ENCODE data around the gene FCN3. TPM values are rescaled to one million over a fixed set of nuclear protein-coding genes. Genes with fewer than 3 reads are reported as not detected.

Gene FCN3
- total and polyA plus RNA-seq, 10 of the 15 experiments (the other 5 are each of a cell fraction or from before 2014, with no cell fraction given): 0.28 TPM; not detected in 9

DNA sequence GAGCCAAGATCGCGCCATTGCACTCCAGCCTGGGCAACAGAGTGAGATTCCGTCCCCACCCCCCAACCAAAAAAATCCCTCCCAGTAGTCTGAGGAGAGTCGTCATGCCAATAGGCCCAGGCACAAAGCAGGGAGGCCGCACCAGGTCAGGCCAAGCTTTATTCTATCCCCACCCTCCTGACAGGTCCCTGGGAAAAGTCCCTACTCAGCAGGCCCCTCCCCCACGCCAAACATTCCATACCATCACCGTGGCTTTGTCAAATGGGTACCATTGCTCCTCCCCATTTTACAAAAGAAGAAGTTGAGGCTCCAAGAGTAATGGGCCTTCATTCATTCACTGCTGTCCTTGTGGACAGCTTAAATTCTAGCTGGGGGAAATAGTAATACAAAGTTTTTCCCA, 23.1 kb upstream of the FCN3 start:
- H3K4me3 ChIP-seq: no peak overlapping the region

More for the DNA sequence above, 23.1 kb upstream of the FCN3 start:
- H2AFZ ChIP-seq (ENCODE audit: control insufficient read depth, low read depth, low read length): no peak overlapping the region
- H3K27ac ChIP-seq (ENCODE audit: control insufficient read depth, insufficient read depth): no peak overlapping the region
- ChIA-PET CTCF (interaction anchor here (0.6 to 13.5 kb wide), 19 partner anchors 10 to 353 kb away, joined by 3 to 265 read pairs (median 5); partner anchors contain the start of genes AHDC1 and MAP3K6), SMC1A (ENCODE audit: uncharacterized antibody, unreplicated experiment) (interaction anchor here (0.6 to 5.6 kb wide), 8 partner anchors 10 to 801 kb away, joined by 3 to 54 read pairs (median 4); partner anchors contain the start of gene AHDC1), POLR2A (interaction anchor here (1.2 kb wide), 1 partner anchor 207 kb away, joined by 9 read pairs; the partner anchor contains the start of gene AHDC1), RAD21 (ENCODE audit: unreplicated experiment) (interaction anchor here (0.9 to 4.9 kb wide), 5 partner anchors 98 to 210 kb away, joined by 3 to 103 read pairs (median 4); no protein-coding TSS in a partner anchor)
- H3K79me2 ChIP-seq (ENCODE audit: control insufficient read depth, insufficient read depth, low read length): no peaks in the 10 kb centered on the region
- intact Hi-C loops (cut with micrococcal nuclease; ENCODE audit: unreplicated experiment) (no loop called here), in situ Hi-C loops (cut with MboI) (loop anchor here (5.0 kb wide), 1 partner anchor 265 kb away; no protein-coding TSS in a partner anchor)
- DNase-seq (ENCODE audit: low read depth, low spot score) (no peak), ATAC-seq (no peak), FAIRE-seq (no peak)
- H3K4me2 ChIP-seq (ENCODE audit: control insufficient read depth, insufficient read depth): no peak overlapping the region
- TF ChIP-seq, protein P1, sequence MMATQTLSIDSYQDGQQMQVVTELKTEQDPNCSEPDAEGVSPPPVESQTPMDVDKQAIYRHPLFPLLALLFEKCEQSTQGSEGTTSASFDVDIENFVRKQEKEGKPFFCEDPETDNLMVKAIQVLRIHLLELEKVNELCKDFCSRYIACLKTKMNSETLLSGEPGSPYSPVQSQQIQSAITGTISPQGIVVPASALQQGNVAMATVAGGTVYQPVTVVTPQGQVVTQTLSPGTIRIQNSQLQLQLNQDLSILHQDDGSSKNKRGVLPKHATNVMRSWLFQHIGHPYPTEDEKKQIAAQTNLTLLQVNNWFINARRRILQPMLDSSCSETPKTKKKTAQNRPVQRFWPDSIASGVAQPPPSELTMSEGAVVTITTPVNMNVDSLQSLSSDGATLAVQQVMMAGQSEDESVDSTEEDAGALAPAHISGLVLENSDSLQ (IDR thresholded peaks at IDR 0.05): no peak
- TF ChIP-seq, protein P2, sequence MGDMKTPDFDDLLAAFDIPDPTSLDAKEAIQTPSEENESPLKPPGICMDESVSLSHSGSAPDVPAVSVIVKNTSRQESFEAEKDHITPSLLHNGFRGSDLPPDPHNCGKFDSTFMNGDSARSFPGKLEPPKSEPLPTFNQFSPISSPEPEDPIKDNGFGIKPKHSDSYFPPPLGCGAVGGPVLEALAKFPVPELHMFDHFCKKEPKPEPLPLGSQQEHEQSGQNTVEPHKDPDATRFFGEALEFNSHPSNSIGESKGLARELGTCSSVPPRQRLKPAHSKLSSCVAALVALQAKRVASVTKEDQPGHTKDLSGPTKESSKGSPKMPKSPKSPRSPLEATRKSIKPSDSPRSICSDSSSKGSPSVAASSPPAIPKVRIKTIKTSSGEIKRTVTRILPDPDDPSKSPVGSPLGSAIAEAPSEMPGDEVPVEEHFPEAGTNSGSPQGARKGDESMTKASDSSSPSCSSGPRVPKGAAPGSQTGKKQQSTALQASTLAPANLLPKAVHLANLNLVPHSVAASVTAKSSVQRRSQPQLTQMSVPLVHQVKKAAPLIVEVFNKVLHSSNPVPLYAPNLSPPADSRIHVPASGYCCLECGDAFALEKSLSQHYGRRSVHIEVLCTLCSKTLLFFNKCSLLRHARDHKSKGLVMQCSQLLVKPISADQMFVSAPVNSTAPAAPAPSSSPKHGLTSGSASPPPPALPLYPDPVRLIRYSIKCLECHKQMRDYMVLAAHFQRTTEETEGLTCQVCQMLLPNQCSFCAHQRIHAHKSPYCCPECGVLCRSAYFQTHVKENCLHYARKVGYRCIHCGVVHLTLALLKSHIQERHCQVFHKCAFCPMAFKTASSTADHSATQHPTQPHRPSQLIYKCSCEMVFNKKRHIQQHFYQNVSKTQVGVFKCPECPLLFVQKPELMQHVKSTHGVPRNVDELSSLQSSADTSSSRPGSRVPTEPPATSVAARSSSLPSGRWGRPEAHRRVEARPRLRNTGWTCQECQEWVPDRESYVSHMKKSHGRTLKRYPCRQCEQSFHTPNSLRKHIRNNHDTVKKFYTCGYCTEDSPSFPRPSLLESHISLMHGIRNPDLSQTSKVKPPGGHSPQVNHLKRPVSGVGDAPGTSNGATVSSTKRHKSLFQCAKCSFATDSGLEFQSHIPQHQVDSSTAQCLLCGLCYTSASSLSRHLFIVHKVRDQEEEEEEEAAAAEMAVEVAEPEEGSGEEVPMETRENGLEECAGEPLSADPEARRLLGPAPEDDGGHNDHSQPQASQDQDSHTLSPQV (IDR thresholded peaks at IDR 0.05): no peak
- TF ChIP-seq NRF1 (conservative IDR thresholded peaks at IDR 0.05; ENCODE audit: low read depth, low read length) (no peak), IRF4 (IDR thresholded peaks at IDR 0.05; ENCODE audit: low read depth, low read length) (no peak), ESRRA (IDR thresholded peaks at IDR 0.05; ENCODE audit: low read length) (no peak), HDAC6 (IDR thresholded peaks at IDR 0.05; ENCODE audit: unreplicated experiment) (no peak), TBL1XR1 (IDR thresholded peaks at IDR 0.05; ENCODE audit: low read depth, low read length) (no peak), SMAD1 (IDR thresholded peaks at IDR 0.05; ENCODE audit: low read depth, partially characterized antibody) (no peak), POU2F2 (IDR thresholded peaks at IDR 0.05; ENCODE audit: borderline replicate concordance, low read depth, low read length) (no peak), RB1 (IDR thresholded peaks at IDR 0.05; ENCODE audit: borderline replicate concordance) (no peak), ZZZ3 (IDR thresholded peaks at IDR 0.05; ENCODE audit: control insufficient read depth, insufficient read length, low read depth) (no peak), SRF (IDR thresholded peaks at IDR 0.05; ENCODE audit: low read depth in 2 of 2, low read length in 2 of 2) (no peak), FOXK2 (IDR thresholded peaks at IDR 0.05) (no peak)
- TF ChIP-seq, protein P3, sequence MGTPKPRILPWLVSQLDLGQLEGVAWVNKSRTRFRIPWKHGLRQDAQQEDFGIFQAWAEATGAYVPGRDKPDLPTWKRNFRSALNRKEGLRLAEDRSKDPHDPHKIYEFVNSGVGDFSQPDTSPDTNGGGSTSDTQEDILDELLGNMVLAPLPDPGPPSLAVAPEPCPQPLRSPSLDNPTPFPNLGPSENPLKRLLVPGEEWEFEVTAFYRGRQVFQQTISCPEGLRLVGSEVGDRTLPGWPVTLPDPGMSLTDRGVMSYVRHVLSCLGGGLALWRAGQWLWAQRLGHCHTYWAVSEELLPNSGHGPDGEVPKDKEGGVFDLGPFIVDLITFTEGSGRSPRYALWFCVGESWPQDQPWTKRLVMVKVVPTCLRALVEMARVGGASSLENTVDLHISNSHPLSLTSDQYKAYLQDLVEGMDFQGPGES (IDR thresholded peaks at IDR 0.05): no peak
- no peak overlapping the region for H3K9ac ChIP-seq (ENCODE audit: control insufficient read depth, insufficient read depth, low read length)
- no TSS peak for BruUV-seq (replicated peaks)
- H3K36me3 ChIP-seq (ENCODE audit: control insufficient read depth in 2 of 2, insufficient read depth in 2 of 2, low read length in 1 of 2): no peaks in the 10 kb centered on the region
- WGBS (ENCODE audit: insufficient coverage, insufficient replicate concordance, low lambda C conversion rate, missing lambda C conversion rate): 56% methylated on average over 7 of the region's 7 CpGs
- H4K20me1 ChIP-seq (ENCODE audit: control insufficient read depth, insufficient read depth): no peaks in the 10 kb centered on the region
- peaks cover 5% of the 10 kb centered on the region for H3K4me1 ChIP-seq (ENCODE audit: control insufficient read depth, insufficient read depth, low read length)
- no peaks in the 10 kb centered on the region for H3K27me3 ChIP-seq (replicated peaks in 1 of 2; ENCODE audit: control insufficient read depth in 2 of 2, insufficient read depth in 2 of 2, low read length in 1 of 2)
- H3K9me3 ChIP-seq (replicated peaks; ENCODE audit: control insufficient read depth, insufficient read depth, low read length): no peaks in the 10 kb centered on the region

Measured in GM12878 (cell line).